Suprapubic skin (tissue), 4 donors: Measurements from ENCODE around the gene SLC30A2. TPM values are rescaled to one million over a fixed set of nuclear protein-coding genes. Genes with fewer than 3 reads are reported as not detected.

ENCODE experiments used
- DNase-seq, 2 donors: peaks; one replicate each; pipeline ENCODE4 v3.0.0-alpha.2; 2019; ENCODE audit warnings: low spot score in 2 of 2
- H3K27ac ChIP-seq: fragments of 200-600 bp; sonication (generic); one replicate; pipeline ENCODE4 v1.5.1; 2019
- H3K27me3 ChIP-seq: fragments of 200-600 bp; sonication (generic); one replicate; pipeline ENCODE4 v1.5.1; 2019
- H3K36me3 ChIP-seq: fragments of 200-600 bp; sonication (generic); one replicate; pipeline ENCODE4 v1.5.1; 2019
- H3K4me1 ChIP-seq: fragments of 200-600 bp; sonication (generic); one replicate; pipeline ENCODE4 v1.5.1; 2019
- H3K4me3 ChIP-seq: fragments of 200-600 bp; sonication (generic); one replicate; pipeline ENCODE4 v1.5.1; 2019; ENCODE audit warnings: mild to moderate bottlenecking
- H3K9me3 ChIP-seq: fragments of 200-600 bp; sonication (generic); one replicate; pipeline ENCODE4 v1.5.1; 2019
- EP300 ChIP-seq: sonication (generic); formaldehyde crosslinking; IDR thresholded peaks from one replicate; pipeline ENCODE4 v1.6.1; 2017; ENCODE audit warnings: antibody characterized with exemption
- POLR2A ChIP-seq, 2 donors: fragments of 450-650 bp; IDR thresholded peaks; one replicate each; pipeline ENCODE4 v1.6.1; 2017; ENCODE audit warnings: antibody characterized with exemption in 2 of 2, mild to moderate bottlenecking in 2 of 2, moderate library complexity in 2 of 2
- POLR2AphosphoS5 ChIP-seq, 3 donors: sonication (generic); formaldehyde crosslinking; IDR thresholded peaks; one replicate each; pipeline ENCODE4 v1.6.1; 2017; ENCODE audit warnings: antibody characterized with exemption in 3 of 3
- WGBS: methylation state at CpG from one replicate; pipeline ENCODE4 v1.1.5; 2018; 5-methylcytosine and 5-hydroxymethylcytosine counted together
- total RNA-seq, 4 donors: library from RNA; depleted of rRNA; stranded (reverse); fragments of >200 nt; gene quantifications; one replicate each; pipeline ENCODE4 v1.1.0, GENCODE V29; 2016
- TF ChIP-seq, protein P1 (sequence below), 2 donors: fragments of 200-600 bp in 1 of 2; fragments of 450-650 bp in 1 of 2; sonication (generic) in 1 of 2; IDR thresholded peaks; one replicate each; pipeline ENCODE4 v1.5.1; 2016 to 2019; ENCODE audit warnings: antibody characterized with exemption in 2 of 2, mild to moderate bottlenecking in 1 of 2, moderate library complexity in 1 of 2

The SLC30A2 gene
- total RNA-seq, 4 donors from 2014 or later: 0.15 to 2.0 (median 1.1) TPM

DNA sequence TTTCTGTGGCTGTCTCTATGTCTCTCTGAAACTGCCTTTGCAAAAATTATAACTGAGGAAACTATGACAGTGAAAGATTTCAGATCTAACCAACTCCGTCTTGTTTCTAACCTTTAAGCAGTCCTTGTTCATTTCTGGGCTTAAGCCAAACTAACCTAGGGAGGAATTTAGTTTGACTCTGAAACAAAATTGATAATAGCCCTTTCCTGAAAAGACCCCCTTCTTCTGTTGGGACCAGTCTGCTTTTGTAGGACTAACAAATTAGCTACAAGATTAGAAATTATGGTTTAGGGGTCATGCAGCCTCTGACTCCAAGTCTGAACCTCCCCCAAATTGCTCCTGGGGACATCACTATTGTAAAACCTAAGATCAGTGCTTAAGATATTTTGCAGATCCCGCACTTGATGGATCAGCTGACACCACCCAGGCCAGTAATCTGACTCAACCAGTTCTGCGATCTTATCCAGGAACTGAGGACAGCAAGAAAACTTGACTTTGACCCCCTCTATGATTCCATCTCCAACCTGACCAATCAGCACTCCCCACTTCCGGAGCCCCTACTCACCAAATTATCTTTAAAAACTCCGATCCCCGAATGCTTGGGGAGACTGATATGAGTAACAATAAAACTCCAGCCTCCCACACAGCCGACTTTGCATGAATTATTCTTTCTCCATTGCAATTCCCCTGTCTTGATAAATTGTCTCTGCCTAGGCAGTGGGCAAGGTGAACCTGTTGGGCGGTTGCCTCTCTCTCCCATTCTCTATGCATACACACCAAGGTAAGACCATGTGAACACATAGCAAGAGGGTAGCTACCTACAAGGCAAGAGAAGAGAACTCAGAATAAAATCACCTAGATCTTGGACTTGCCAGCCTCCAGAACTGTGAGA is 32.6 kb upstream of the SLC30A2 start:
- H3K9me3 ChIP-seq: no peaks in the 10 kb centered on the region
- no peak for DNase-seq
- H3K27me3 ChIP-seq: peaks cover 8% of the 10 kb centered on the region
- no peaks in the 10 kb centered on the region for H3K4me1 ChIP-seq
- TF ChIP-seq EP300: no peak
- TF ChIP-seq POLR2A (IDR thresholded peaks at IDR 0.05): no peak
- no peak for TF ChIP-seq POLR2AphosphoS5 (IDR thresholded peaks at IDR 0.05)
- TF ChIP-seq, protein P1, sequence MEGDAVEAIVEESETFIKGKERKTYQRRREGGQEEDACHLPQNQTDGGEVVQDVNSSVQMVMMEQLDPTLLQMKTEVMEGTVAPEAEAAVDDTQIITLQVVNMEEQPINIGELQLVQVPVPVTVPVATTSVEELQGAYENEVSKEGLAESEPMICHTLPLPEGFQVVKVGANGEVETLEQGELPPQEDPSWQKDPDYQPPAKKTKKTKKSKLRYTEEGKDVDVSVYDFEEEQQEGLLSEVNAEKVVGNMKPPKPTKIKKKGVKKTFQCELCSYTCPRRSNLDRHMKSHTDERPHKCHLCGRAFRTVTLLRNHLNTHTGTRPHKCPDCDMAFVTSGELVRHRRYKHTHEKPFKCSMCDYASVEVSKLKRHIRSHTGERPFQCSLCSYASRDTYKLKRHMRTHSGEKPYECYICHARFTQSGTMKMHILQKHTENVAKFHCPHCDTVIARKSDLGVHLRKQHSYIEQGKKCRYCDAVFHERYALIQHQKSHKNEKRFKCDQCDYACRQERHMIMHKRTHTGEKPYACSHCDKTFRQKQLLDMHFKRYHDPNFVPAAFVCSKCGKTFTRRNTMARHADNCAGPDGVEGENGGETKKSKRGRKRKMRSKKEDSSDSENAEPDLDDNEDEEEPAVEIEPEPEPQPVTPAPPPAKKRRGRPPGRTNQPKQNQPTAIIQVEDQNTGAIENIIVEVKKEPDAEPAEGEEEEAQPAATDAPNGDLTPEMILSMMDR (IDR thresholded peaks at IDR 0.05): no peak
- no peaks in the 10 kb centered on the region for H3K36me3 ChIP-seq
- no peak overlapping the region for H3K4me3 ChIP-seq
- H3K27ac ChIP-seq: no peak overlapping the region
- WGBS: 55% methylated on average over 8 of the region's 8 CpGs

DNA sequence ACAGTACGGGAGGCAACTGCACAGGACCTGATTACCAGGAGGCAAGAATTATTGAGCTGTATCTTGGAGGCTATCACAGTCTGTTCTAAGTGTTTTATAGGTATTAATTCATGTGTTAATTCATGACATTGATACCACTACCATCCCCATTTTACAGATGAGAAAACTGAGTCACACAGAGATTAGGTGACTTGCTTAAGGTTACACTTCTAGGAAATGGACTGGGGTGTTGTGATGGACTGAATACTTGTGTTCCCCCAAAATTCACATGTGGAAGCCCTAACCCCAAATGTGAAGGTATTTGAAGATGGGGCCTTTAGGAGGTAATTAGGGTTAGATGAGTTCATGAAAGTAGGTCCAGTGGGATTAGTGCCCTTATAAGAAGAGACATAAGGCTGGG is 31.6 kb upstream of the SLC30A2 start:
- TF ChIP-seq POLR2A (IDR thresholded peaks at IDR 0.05): no peak
- no peak for TF ChIP-seq EP300
- TF ChIP-seq, protein P1 (IDR thresholded peaks at IDR 0.05): no peak
- TF ChIP-seq POLR2AphosphoS5 (IDR thresholded peaks at IDR 0.05): no peak
- peaks cover 16% of the 10 kb centered on the region for H3K27me3 ChIP-seq
- DNase-seq: no peak
- no peaks in the 10 kb centered on the region for H3K4me1 ChIP-seq
- H3K27ac ChIP-seq: no peak overlapping the region
- no peaks in the 10 kb centered on the region for H3K9me3 ChIP-seq
- H3K36me3 ChIP-seq: no peaks in the 10 kb centered on the region
- 88% methylated on average over 1 of the region's 1 CpG for WGBS
- no peak overlapping the region for H3K4me3 ChIP-seq

DNA sequence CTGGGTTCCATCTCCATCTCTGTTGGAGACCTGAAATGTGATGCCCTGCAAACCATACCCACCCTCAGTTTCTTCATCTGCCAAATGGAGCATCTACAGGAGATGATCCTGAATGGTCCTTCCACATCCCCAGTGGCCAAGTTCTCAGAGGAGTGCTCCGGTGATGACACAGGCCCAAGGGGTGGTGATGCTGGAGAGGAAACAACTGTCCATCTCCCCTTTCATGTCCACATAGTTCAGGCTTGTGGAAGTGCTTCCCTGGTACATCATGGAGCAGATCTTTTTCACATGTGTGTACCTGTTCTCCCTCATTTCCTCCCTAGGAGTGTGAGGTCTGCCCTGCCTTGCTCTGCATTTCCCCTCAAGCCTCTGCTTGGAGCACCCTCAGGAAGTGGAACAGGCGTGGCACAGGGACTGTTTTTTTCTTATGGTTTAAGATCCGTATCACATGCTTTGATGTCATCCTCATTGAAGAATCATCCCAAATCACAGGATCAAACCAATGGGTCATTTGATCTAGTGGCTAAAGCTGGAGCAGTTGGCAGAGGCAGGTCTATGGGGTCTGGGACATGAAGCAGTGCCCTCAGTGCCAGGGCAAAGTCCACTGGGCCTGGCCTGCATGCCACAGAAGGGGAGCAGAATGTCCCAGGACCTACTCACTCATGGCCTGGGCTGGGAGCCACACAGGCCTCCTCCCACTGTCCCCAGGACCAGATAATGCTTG is 29.7 kb upstream of the SLC30A2 start:
- WGBS: 64% methylated on average over 3 of the region's 3 CpGs
- Histone ChIP-seq H3K27me3 (peaks cover 25% of the 10 kb centered on the region), H3K36me3 (no peaks in the 10 kb centered on the region), H3K4me1 (no peaks in the 10 kb centered on the region), H3K9me3 (no peaks in the 10 kb centered on the region), H3K4me3 (no peak overlapping the region), H3K27ac (no peak overlapping the region)
- TF ChIP-seq POLR2A (IDR thresholded peaks at IDR 0.05) (no peak), POLR2AphosphoS5 (IDR thresholded peaks at IDR 0.05) (no peak), EP300 (no peak)
- TF ChIP-seq, protein P1 (IDR thresholded peaks at IDR 0.05): no peak
- DNase-seq: no peak

DNA sequence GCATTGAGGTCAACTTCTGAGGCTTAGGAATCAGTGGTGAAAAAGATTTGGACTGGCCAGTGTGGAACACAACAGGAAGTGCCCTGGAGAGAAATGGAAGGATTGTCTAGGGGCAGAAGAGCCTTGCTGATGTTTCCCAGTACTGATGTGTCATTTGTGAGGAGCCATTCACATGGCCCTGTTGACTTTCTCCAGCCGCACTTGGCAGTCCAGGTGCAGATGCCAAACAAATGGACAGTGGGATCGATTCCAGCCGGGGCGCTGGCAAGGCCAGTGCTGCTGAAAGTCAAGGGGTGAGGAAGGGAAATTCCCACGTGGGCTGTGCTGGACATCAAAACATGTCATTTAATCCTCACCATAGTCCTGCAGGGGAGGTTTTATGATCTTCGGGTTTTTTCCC is 26.4 kb upstream of the SLC30A2 start:
- Histone ChIP-seq H3K27me3 (peaks cover 37% of the 10 kb centered on the region), H3K36me3 (no peaks in the 10 kb centered on the region), H3K4me3 (no peak overlapping the region), H3K27ac (no peak overlapping the region), H3K9me3 (no peaks in the 10 kb centered on the region), H3K4me1 (no peaks in the 10 kb centered on the region)
- 61% methylated on average over 6 of the region's 6 CpGs for WGBS
- DNase-seq: no peak
- TF ChIP-seq POLR2A (IDR thresholded peaks at IDR 0.05) (no peak), POLR2AphosphoS5 (IDR thresholded peaks at IDR 0.05) (no peak), EP300 (no peak)
- TF ChIP-seq, protein P1 (IDR thresholded peaks at IDR 0.05): no peak

DNA sequence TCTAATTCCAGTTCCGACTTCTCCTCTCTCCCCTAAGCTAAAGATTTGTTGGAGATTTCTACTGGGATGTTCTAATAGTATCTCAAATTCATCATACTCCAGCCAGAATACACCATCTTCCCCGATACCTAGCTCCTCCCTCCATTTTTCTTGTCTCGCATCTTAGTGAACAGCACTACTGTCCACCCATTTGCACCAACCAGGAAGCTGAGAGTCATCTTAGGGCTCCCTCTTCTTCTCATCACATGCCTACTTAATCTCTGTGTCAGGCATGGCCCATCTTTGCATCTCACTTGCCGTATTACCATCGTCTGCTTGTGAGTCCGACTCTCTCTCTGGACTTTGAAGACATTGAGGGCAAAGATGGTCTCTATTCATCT is 25.0 kb upstream of the SLC30A2 start:
- Histone ChIP-seq H3K9me3 (no peaks in the 10 kb centered on the region), H3K36me3 (no peaks in the 10 kb centered on the region), H3K4me1 (no peaks in the 10 kb centered on the region), H3K4me3 (no peak overlapping the region), H3K27me3 (peaks cover 40% of the 10 kb centered on the region), H3K27ac (no peak overlapping the region)
- 94% methylated on average over 6 of the region's 6 CpGs for WGBS
- no peak for DNase-seq
- TF ChIP-seq, protein P1 (IDR thresholded peaks at IDR 0.05): no peak
- no peak for TF ChIP-seq POLR2A (IDR thresholded peaks at IDR 0.05)
- no peak for TF ChIP-seq POLR2AphosphoS5 (IDR thresholded peaks at IDR 0.05)
- no peak for TF ChIP-seq EP300
